CD4-positive, alpha-beta memory T cell (primary cell): ENCODE data around the gene SRSF1. TPM values are rescaled to one million over a fixed set of nuclear protein-coding genes. Genes with fewer than 3 reads are reported as not detected.

Source experiments
- CTCF ChIA-PET: fragments of 350-600 bp; sonication (Branson Sonifier 250); formaldehyde crosslinking; loops from one replicate; lab custom pipeline; 2021; ENCODE audit warnings: inconsistent platforms; ENCODE audit not compliant: partially characterized antibody; lab: Charles Lee
- POLR2A ChIA-PET: fragments of 350-600 bp; sonication (Branson Sonifier 250); formaldehyde crosslinking; loops from one replicate; lab custom pipeline; 2021; ENCODE audit not compliant: partially characterized antibody; lab: Charles Lee
- DNase-seq, 5 donors: peaks; one replicate each; pipeline versions ENCODE4 v3.0.0 to v3.0.0-alpha.2; 2020 to 2022; ENCODE audit warnings: mixed read lengths in 1 of 5
- H3K27ac ChIP-seq: one replicate; pipeline ENCODE4 v1.7.0; 2013; ENCODE audit warnings: low read depth, low read length
- H3K27me3 ChIP-seq: 2 replicates; pipeline ENCODE4 v1.7.0; 2013; ENCODE audit warnings: mild to moderate bottlenecking, low read length, moderate library complexity; ENCODE audit not compliant: insufficient read depth
- H3K36me3 ChIP-seq: 2 replicates; pipeline ENCODE4 v1.7.0; 2013; ENCODE audit warnings: mild to moderate bottlenecking, low read length, moderate library complexity; ENCODE audit not compliant: insufficient read depth
- H3K4me1 ChIP-seq: 2 replicates; pipeline ENCODE4 v1.7.0; 2013; ENCODE audit warnings: mild to moderate bottlenecking, low read length, moderate library complexity; ENCODE audit not compliant: insufficient read depth
- H3K4me3 ChIP-seq, 2 donors: one replicate each; pipeline ENCODE4 v1.7.0; 2013; ENCODE audit warnings: low read length in 2 of 2, mild to moderate bottlenecking in 1 of 2
- H3K9me3 ChIP-seq, 2 donors: one replicate each; pipeline ENCODE4 v1.7.0; 2013; ENCODE audit warnings: low read length in 2 of 2, control low read depth in 1 of 2; ENCODE audit not compliant: control insufficient read depth in 1 of 2
- H3K27ac Mint-ChIP-seq, 7 donors: one replicate each; pipeline ENCODE4 v1.8.0; 2020 to 2021; ENCODE audit warnings: mixed read lengths in 7 of 7, mild to moderate bottlenecking in 6 of 7, inconsistent platforms in 3 of 7, moderate library complexity in 3 of 7
- H3K27me3 Mint-ChIP-seq, 2 donors: one replicate each; pipeline ENCODE4 v1.8.0; 2020 to 2021; ENCODE audit warnings: mixed read lengths in 2 of 2
- H3K36me3 Mint-ChIP-seq, 2 donors: one replicate each; pipeline ENCODE4 v1.8.0; 2020 to 2021; ENCODE audit warnings: mixed read lengths in 2 of 2, inconsistent platforms in 1 of 2, mild to moderate bottlenecking in 1 of 2
- H3K4me1 Mint-ChIP-seq, 4 donors: one replicate each; pipeline ENCODE4 v1.8.0; 2020 to 2021; ENCODE audit warnings: mixed read lengths in 4 of 4, mild to moderate bottlenecking in 1 of 4
- H3K4me3 Mint-ChIP-seq, 8 donors: one replicate each; pipeline ENCODE4 v1.8.0; 2020 to 2021; ENCODE audit warnings: mixed read lengths in 8 of 8, mild to moderate bottlenecking in 7 of 8, moderate library complexity in 6 of 8, inconsistent platforms in 3 of 8
- H3K9me3 Mint-ChIP-seq, 8 donors: one replicate each; pipeline ENCODE4 v1.8.0; 2020 to 2021; ENCODE audit warnings: mixed read lengths in 8 of 8, mild to moderate bottlenecking in 5 of 8, inconsistent platforms in 3 of 8, moderate library complexity in 1 of 8
- intact Hi-C: fragments of 100-400 bp; cut with micrococcal nuclease; formaldehyde crosslinking; loops from one replicate; pipeline ENCODE4 v1.15.1; 2023
- polyA plus RNA-seq, 2 donors: library from polyadenylated mRNA; unstranded; fragments of 300-500 nt; fragmentation: Illumina TruSeq; gene quantifications; one replicate each; pipeline ENCODE4 v1.2.3, GENCODE V29; 2021
- total RNA-seq, 2 experiments: library from RNA; stranded (reverse); gene quantifications; one replicate each; pipeline ENCODE4 v1.2.3, GENCODE V29; 2021

Gene SRSF1
- total RNA-seq = 100 to 1,000 TPM; 242 to 257 TPM
- polyA plus RNA-seq = 10 to 100 TPM; 32.4 to 59.3 TPM

- peaks cover 0 to 4% (median 0%) of the 10 kb centered on the region in 8 donors for H3K9me3 Mint-ChIP-seq
- H3K27me3 ChIP-seq = no peaks in the 10 kb centered on the region
- peak within 1 kb of the TSS; percentile 96 to 98 for H3K4me3 ChIP-seq
- H3K4me1 Mint-ChIP-seq = peaks cover 30 to 61% (median 44%) of the 10 kb centered on the region in 4 donors
- H3K27ac Mint-ChIP-seq = peak within 1 kb of the TSS; percentile 98 to 100 (median 99)
- DNase-seq = peak; percentile 98 to 99 (median 99)
- H3K4me1 ChIP-seq = peaks cover 46% of the 10 kb centered on the region
- H3K4me3 Mint-ChIP-seq = peak within 1 kb of the TSS; percentile 96 to 100 (median 100)
- peak within 1 kb of the TSS; percentile 97 for H3K27ac ChIP-seq
- peaks cover 34% of the 10 kb centered on the region for H3K36me3 ChIP-seq
- ChIA-PET CTCF (interaction anchor here (0.6 to 4.4 kb wide), 17 partner anchors 9 to 165 kb away, joined by 3 to 41 read pairs (median 3); partner anchors contain the start of genes MRPS23 and VEZF1), POLR2A (interaction anchor here (0.6 to 2.9 kb wide), 39 partner anchors 11 to 1700 kb away, joined by 3 to 85 read pairs (median 4); partner anchors contain the start of genes AKAP1, C17orf67, CLTC and DGKE)
- H3K9me3 ChIP-seq = no peaks in the 10 kb centered on the region
- intact Hi-C loops = loop anchor here (1.0 to 10.0 kb wide), 13 partner anchors 19 to 1175 kb away; partner anchors contain the start of genes AKAP1, C17orf67, DGKE and DYNLL2
- H3K27me3 Mint-ChIP-seq = no peaks in the 10 kb centered on the region
- H3K36me3 Mint-ChIP-seq = peaks cover 46 to 57% of the 10 kb centered on the region in 2 donors
Measured at GRCh38 chr17:58006924-58007780, at the start of gene SRSF1. SRSF1 (minus strand) TSS chr17:58007246; CDS start chr17:58007137, 109 bp downstream.

GRCh38 chr17:58056476-58056875, 49.4 kb upstream of the SRSF1 start:
- Histone ChIP-seq H3K4me1 (no peaks in the 10 kb centered on the region), H3K36me3 (no peaks in the 10 kb centered on the region), H3K4me3 (no peak overlapping the region), H3K27me3 (no peaks in the 10 kb centered on the region), H3K9me3 (no peaks in the 10 kb centered on the region), H3K27ac (no peak overlapping the region)
- Mint-ChIP-seq H3K4me3 (no peak overlapping the region), H3K36me3 (no peaks in the 10 kb centered on the region), H3K27me3 (peaks cover 0 to 2% of the 10 kb centered on the region in 2 donors), H3K4me1 (peaks cover 0 to 6% (median 3%) of the 10 kb centered on the region in 4 donors), H3K27ac (no peak overlapping the region), H3K9me3 (no peaks in the 10 kb centered on the region)
- intact Hi-C loops = no loop called here
- POLR2A ChIA-PET = no interaction called here
- CTCF ChIA-PET = no interaction called here
- DNase-seq = no peak

- intact Hi-C loops = no loop called here
- Mint-ChIP-seq H3K4me1 (peaks cover 0 to 6% (median 3%) of the 10 kb centered on the region in 4 donors), H3K27ac (no peak overlapping the region), H3K9me3 (no peaks in the 10 kb centered on the region), H3K4me3 (no peak overlapping the region), H3K36me3 (no peaks in the 10 kb centered on the region), H3K27me3 (peaks cover 0 to 4% of the 10 kb centered on the region in 2 donors)
- H3K27me3 ChIP-seq = no peaks in the 10 kb centered on the region
- no peak for DNase-seq
- no peak overlapping the region for H3K4me3 ChIP-seq
- H3K36me3 ChIP-seq = no peaks in the 10 kb centered on the region
- ChIA-PET CTCF (no interaction called here), POLR2A (interaction anchor here (0.6 kb wide), 1 partner anchor 10 kb away, joined by 4 read pairs; no protein-coding TSS in a partner anchor)
- H3K27ac ChIP-seq = no peak overlapping the region
- H3K9me3 ChIP-seq = no peaks in the 10 kb centered on the region
- no peaks in the 10 kb centered on the region for H3K4me1 ChIP-seq
Measured at GRCh38 chr17:58054641-58055040, 47.6 kb upstream of the SRSF1 start.

GRCh38 chr17:58052945-58053715, 46.1 kb upstream of the SRSF1 start:
- ChIA-PET CTCF (interaction anchor here (1.5 kb wide), 1 partner anchor 8 kb away, joined by 3 read pairs; no protein-coding TSS in a partner anchor), POLR2A (no interaction called here)
- intact Hi-C loops = no loop called here
- no peak overlapping the region for H3K4me3 Mint-ChIP-seq
- no peak overlapping the region for H3K27ac ChIP-seq
- H3K36me3 Mint-ChIP-seq = no peaks in the 10 kb centered on the region
- no peaks in the 10 kb centered on the region for H3K27me3 ChIP-seq
- no peak overlapping the region for H3K27ac Mint-ChIP-seq
- no peak for DNase-seq
- peaks cover 0 to 6% (median 3%) of the 10 kb centered on the region in 4 donors for H3K4me1 Mint-ChIP-seq
- no peaks in the 10 kb centered on the region for H3K9me3 Mint-ChIP-seq
- H3K36me3 ChIP-seq = no peaks in the 10 kb centered on the region
- no peaks in the 10 kb centered on the region for H3K4me1 ChIP-seq
- H3K4me3 ChIP-seq = no peak overlapping the region
- H3K9me3 ChIP-seq = no peaks in the 10 kb centered on the region
- peaks cover 0 to 4% of the 10 kb centered on the region in 2 donors for H3K27me3 Mint-ChIP-seq

- no peaks in the 10 kb centered on the region for H3K4me1 ChIP-seq
- intact Hi-C loops = no loop called here
- H3K9me3 ChIP-seq = no peaks in the 10 kb centered on the region
- no peak overlapping the region for H3K4me3 ChIP-seq
- no peak overlapping the region for H3K27ac ChIP-seq
- no peak for DNase-seq
- Mint-ChIP-seq H3K27me3 (peaks cover 4% of the 10 kb centered on the region in 2 donors), H3K4me1 (peaks cover 0 to 6% (median 3%) of the 10 kb centered on the region in 4 donors), H3K9me3 (no peaks in the 10 kb centered on the region), H3K36me3 (no peaks in the 10 kb centered on the region), H3K4me3 (no peak overlapping the region), H3K27ac (peak overlapping the region in 1 of 7 donors; percentile 14)
- ChIA-PET CTCF (interaction anchor here (1.5 kb wide), 1 partner anchor 9 kb away, joined by 3 read pairs; no protein-coding TSS in a partner anchor), POLR2A (no interaction called here)
- H3K27me3 ChIP-seq = no peaks in the 10 kb centered on the region
- no peaks in the 10 kb centered on the region for H3K36me3 ChIP-seq
Measured at GRCh38 chr17:58052407-58052806, 45.4 kb upstream of the SRSF1 start.

- DNase-seq = no peak
- H3K4me1 Mint-ChIP-seq = peaks cover 0 to 6% (median 3%) of the 10 kb centered on the region in 4 donors
- no peaks in the 10 kb centered on the region for H3K36me3 Mint-ChIP-seq
- H3K9me3 Mint-ChIP-seq = no peaks in the 10 kb centered on the region
- Histone ChIP-seq H3K36me3 (no peaks in the 10 kb centered on the region), H3K9me3 (no peaks in the 10 kb centered on the region), H3K4me1 (no peaks in the 10 kb centered on the region), H3K27ac (no peak overlapping the region), H3K27me3 (no peaks in the 10 kb centered on the region), H3K4me3 (no peak overlapping the region)
- H3K4me3 Mint-ChIP-seq = no peak overlapping the region
- intact Hi-C loops = no loop called here
- POLR2A ChIA-PET = no interaction called here
- H3K27me3 Mint-ChIP-seq = peaks cover 4% of the 10 kb centered on the region in 2 donors
- H3K27ac Mint-ChIP-seq = peak overlapping the region in 1 of 7 donors; percentile 54
- CTCF ChIA-PET = no interaction called here
Measured at GRCh38 chr17:58051468-58051867, 44.4 kb upstream of the SRSF1 start.
